ENCODE measurements around the gene NUDT16L1. TPM values are rescaled to one million over a fixed set of nuclear protein-coding genes. Genes with fewer than 3 reads are reported as not detected.
A peak's percentile ranks its signal among the peaks of the same experiment; 100 is the strongest.

Gene NUDT16L1
- total and polyA plus RNA-seq, 2 of the 13 experiments (the other 11 are each of a cell fraction or from before 2014, with no cell fraction given), result 28.0 to 40.5 TPM

DNA sequence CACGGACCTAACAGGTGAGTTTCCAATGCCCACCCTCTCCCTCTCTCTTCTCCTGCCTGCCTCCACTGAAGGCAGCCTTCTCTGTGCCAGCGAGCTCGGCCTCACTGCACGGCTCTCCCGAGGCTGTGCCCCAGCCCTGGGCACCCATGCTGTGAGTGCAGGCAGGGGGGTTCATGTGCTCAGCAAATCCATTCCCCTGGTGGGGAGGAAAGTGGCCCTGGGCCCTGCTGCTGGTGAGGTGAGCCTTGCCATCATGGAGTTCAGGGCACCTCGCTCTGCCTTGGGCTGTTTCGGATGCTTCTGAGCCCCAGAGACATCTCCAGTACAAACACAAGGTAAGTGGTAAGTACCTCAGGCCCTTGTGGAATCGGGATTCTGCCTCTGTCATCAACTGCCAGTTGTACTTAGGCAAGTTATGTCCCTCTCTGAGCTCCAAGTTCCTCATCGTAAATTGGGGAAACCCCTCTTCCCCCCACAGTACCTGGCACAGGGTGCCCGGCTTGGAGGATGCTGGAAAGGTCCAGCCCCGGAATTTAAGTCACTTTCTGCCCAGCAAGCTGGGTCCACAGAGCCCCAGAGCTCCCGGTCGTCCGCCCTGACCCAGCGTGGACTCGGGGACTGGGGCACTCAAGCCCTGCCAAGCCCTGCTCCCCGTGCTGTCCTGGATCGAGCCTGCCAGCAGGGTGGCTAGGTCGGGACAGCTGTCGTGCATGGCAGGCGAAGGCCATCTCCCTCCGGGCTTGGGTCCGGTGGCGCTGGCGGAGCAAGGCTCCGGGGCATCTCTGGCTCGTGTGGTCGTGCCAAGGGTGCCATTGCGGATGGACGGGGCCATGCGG is 684 bp upstream of the NUDT16L1 start (continued):
- TF ChIP-seq ZNF589 (CRISPR knock-in tag; conservative IDR thresholded peaks at IDR 0.05) (0 out of 2 replicates have a peak, but pooled peaks have one; percentile 27), ZFX (CRISPR knock-in tag; IDR thresholded peaks at IDR 0.05; ENCODE audit: low read depth) (no peak), ZSCAN22 (CRISPR knock-in tag; IDR thresholded peaks at IDR 0.05) (no peak), ZBTB25 (CRISPR knock-in tag; IDR thresholded peaks at IDR 0.05) (no peak), ZSCAN31 (CRISPR knock-in tag; IDR thresholded peaks at IDR 0.05; ENCODE audit: low read depth) (no peak), HNRNPH1 (optimal IDR thresholded peaks at IDR 0.05; ENCODE audit: low read depth, low read length) (no peak), ZNF232 (CRISPR knock-in tag; IDR thresholded peaks at IDR 0.05; ENCODE audit: borderline replicate concordance) (no peak), ISL2 (CRISPR knock-in tag; IDR thresholded peaks at IDR 0.05) (no peak), ZBTB33 (CRISPR knock-in tag; IDR thresholded peaks at IDR 0.05) (peak; percentile 55), ZNF350 (CRISPR knock-in tag; IDR thresholded peaks at IDR 0.05; ENCODE audit: borderline replicate concordance, low read depth) (peak; percentile 64; the same call in 1 of the 2 replicates), ZNF720 (CRISPR knock-in tag; IDR thresholded peaks at IDR 0.05) (no peak), WIZ (CRISPR knock-in tag; IDR thresholded peaks at IDR 0.05) (no peak), ZNF556 (CRISPR knock-in tag; IDR thresholded peaks at IDR 0.05; ENCODE audit: borderline replicate concordance) (0 out of 2 replicates have a peak, but pooled peaks have one; percentile 35), IRX3 (CRISPR knock-in tag; IDR thresholded peaks at IDR 0.05; ENCODE audit: borderline replicate concordance, low read depth) (no peak), ZC3H13 (CRISPR knock-in tag; IDR thresholded peaks at IDR 0.05) (no peak), FOXC1 (CRISPR knock-in tag; IDR thresholded peaks at IDR 0.05; ENCODE audit: borderline replicate concordance) (no peak), DR1 (CRISPR knock-in tag; IDR thresholded peaks at IDR 0.05) (no peak), TCF7 (IDR thresholded peaks at IDR 0.05; ENCODE audit: low read depth) (no peak), HMGXB3 (CRISPR knock-in tag; IDR thresholded peaks at IDR 0.05; ENCODE audit: borderline replicate concordance) (0 out of 2 replicates have a peak, but pooled peaks have one; percentile 3), SP1 (IDR thresholded peaks at IDR 0.05) (no peak), SP1 (CRISPR knock-in tag; IDR thresholded peaks at IDR 0.05) (no peak), ZNF703 (CRISPR knock-in tag; IDR thresholded peaks at IDR 0.05; ENCODE audit: borderline replicate concordance) (no peak), ZFP90 (CRISPR knock-in tag; IDR thresholded peaks at IDR 0.05; ENCODE audit: borderline replicate concordance) (no peak)

All from HepG2 (cell line).